Smooth muscle cell (in vitro differentiated cells): ENCODE measurements around the gene CACNG5. TPM values are rescaled to one million over a fixed set of nuclear protein-coding genes. Genes with fewer than 3 reads are reported as not detected.

ENCODE experiments used
- DNase-seq: peaks from one replicate; lab custom pipeline; 2025; ENCODE audit not compliant: unreplicated experiment; lab: John Stamatoyannopoulos, UW
- H2AFZ ChIP-seq: fragments of 200-600 bp; sonication (generic); 2 replicates; pipeline ENCODE4 v1.6.0; 2016; ENCODE audit warnings: antibody characterized with exemption, low read depth, mild to moderate bottlenecking
- H3F3A ChIP-seq: fragments of 200-600 bp; sonication (generic); 2 replicates; pipeline ENCODE4 v1.6.0; 2017; ENCODE audit warnings: antibody characterized with exemption, low read depth
- H3K27ac ChIP-seq: fragments of 200-600 bp; sonication (generic); 2 replicates; pipeline ENCODE4 v1.5.1; 2016; ENCODE audit warnings: low read depth, mild to moderate bottlenecking
- H3K27me3 ChIP-seq: fragments of 200-600 bp; sonication (generic); 2 replicates; pipeline ENCODE4 v1.6.1; 2016; ENCODE audit warnings: low read depth, mild to moderate bottlenecking
- H3K36me3 ChIP-seq: fragments of 200-600 bp; sonication (generic); 2 replicates; pipeline ENCODE4 v1.5.1; 2016; ENCODE audit warnings: low read depth
- H3K4me1 ChIP-seq: fragments of 200-600 bp; sonication (generic); 2 replicates; pipeline ENCODE4 v1.5.1; 2016; ENCODE audit warnings: low read depth
- H3K4me2 ChIP-seq: fragments of 200-600 bp; sonication (generic); 2 replicates; pipeline ENCODE4 v1.6.0; 2016; ENCODE audit warnings: mild to moderate bottlenecking
- H3K4me3 ChIP-seq: fragments of 200-600 bp; sonication (generic); 2 replicates; pipeline ENCODE4 v1.5.1; 2016; ENCODE audit warnings: mild to moderate bottlenecking
- H3K79me2 ChIP-seq: fragments of 200-600 bp; sonication (generic); 2 replicates; pipeline ENCODE4 v1.6.0; 2016; ENCODE audit warnings: low read depth, mild to moderate bottlenecking
- H3K9ac ChIP-seq: fragments of 200-600 bp; sonication (generic); 2 replicates; pipeline ENCODE4 v1.6.0; 2016; ENCODE audit warnings: low read depth
- H3K9me3 ChIP-seq: fragments of 200-600 bp; sonication (generic); replicated peaks from 2 replicates; pipeline ENCODE4 v1.5.1; 2016; ENCODE audit warnings: low read depth
- H4K20me1 ChIP-seq: fragments of 200-600 bp; sonication (generic); 2 replicates; pipeline ENCODE4 v1.6.0; 2016; ENCODE audit warnings: low read depth
- WGBS: methylation state at CpG from one replicate; pipeline ENCODE4 v1.1.7; 2016; ENCODE audit warnings: low lambda C conversion rate; 5-methylcytosine and 5-hydroxymethylcytosine counted together
- polyA plus RNA-seq: library from polyadenylated mRNA; unstranded; fragments of >200 nt; fragmentation: Nextera tagmentation; extraction: Ambion mirVana; gene quantifications from 2 replicates; pipeline ENCODE4 v1.2.1, GENCODE V29; 2016
- total RNA-seq: library from RNA; depleted of rRNA; stranded (reverse); fragments of >200 nt; gene quantifications from 2 replicates; pipeline ENCODE4 v1.2.3, GENCODE V29; 2014
- TF ChIP-seq, protein P1 (sequence below): fragments of 200-600 bp; sonication (generic); IDR thresholded peaks from 2 replicates; pipeline ENCODE4 v1.5.1; 2017; ENCODE audit warnings: borderline replicate concordance, mild to moderate bottlenecking, antibody characterized with exemption; ENCODE audit not compliant: insufficient read depth, poor library complexity, severe bottlenecking

The CACNG5 gene
- total and polyA plus RNA-seq, 2 experiments from 2014 or later: not detected

DNA sequence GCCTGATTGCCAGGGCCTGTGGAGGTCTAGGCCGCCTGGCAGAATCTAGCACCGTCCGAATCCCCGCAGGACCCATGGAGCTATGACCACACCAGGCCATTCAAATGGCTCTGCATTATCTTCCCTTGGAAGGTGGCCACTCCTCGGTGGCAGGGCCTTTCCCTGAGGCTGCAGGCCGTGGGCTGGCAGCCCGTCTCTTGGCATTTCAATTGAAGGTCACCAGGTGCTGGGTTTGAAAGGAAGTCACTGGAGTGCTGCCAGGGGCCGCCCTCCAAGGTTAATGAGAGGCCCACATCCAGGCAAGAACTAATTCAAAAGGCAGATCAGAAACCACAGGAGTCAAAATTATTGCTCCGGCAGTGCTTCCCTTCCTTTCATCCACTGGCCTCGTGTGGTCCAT lies 27.7 kb upstream of the CACNG5 start:
- Histone ChIP-seq H2AFZ (no peak overlapping the region), H3K9me3 (no peaks in the 10 kb centered on the region), H3F3A (no peaks in the 10 kb centered on the region), H3K27ac (no peak overlapping the region), H3K36me3 (no peaks in the 10 kb centered on the region), H3K9ac (no peak overlapping the region), H4K20me1 (no peaks in the 10 kb centered on the region), H3K4me1 (peaks cover 3% of the 10 kb centered on the region), H3K4me2 (no peak overlapping the region), H3K4me3 (no peak overlapping the region), H3K79me2 (no peaks in the 10 kb centered on the region), H3K27me3 (no peaks in the 10 kb centered on the region)
- DNase-seq: no peak
- TF ChIP-seq, protein P1, sequence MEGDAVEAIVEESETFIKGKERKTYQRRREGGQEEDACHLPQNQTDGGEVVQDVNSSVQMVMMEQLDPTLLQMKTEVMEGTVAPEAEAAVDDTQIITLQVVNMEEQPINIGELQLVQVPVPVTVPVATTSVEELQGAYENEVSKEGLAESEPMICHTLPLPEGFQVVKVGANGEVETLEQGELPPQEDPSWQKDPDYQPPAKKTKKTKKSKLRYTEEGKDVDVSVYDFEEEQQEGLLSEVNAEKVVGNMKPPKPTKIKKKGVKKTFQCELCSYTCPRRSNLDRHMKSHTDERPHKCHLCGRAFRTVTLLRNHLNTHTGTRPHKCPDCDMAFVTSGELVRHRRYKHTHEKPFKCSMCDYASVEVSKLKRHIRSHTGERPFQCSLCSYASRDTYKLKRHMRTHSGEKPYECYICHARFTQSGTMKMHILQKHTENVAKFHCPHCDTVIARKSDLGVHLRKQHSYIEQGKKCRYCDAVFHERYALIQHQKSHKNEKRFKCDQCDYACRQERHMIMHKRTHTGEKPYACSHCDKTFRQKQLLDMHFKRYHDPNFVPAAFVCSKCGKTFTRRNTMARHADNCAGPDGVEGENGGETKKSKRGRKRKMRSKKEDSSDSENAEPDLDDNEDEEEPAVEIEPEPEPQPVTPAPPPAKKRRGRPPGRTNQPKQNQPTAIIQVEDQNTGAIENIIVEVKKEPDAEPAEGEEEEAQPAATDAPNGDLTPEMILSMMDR: no peak
- WGBS: 96% methylated on average over 10 of the region's 10 CpGs

DNA sequence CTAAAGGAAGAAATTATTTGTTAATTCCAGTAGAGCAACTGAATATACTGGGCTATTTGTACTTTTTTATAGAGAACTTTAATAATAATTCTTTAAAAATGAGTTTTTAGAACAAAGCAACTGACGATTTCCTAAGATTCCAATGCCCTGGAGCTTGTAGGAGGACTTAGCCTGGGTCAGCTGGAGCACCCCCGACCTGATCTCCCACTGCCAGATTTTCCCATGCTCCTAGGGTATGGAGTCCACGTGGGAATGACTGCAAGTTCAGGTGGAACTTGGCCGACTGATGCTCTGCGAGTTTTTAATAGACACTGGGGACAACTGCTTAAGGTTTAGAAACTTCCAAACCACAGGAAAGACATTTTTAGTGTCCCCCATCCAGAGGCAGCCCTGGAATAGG lies 25.5 kb upstream of the CACNG5 start:
- Histone ChIP-seq H2AFZ (no peak overlapping the region), H3K9ac (no peak overlapping the region), H4K20me1 (no peaks in the 10 kb centered on the region), H3K27me3 (no peaks in the 10 kb centered on the region), H3F3A (no peaks in the 10 kb centered on the region), H3K36me3 (no peaks in the 10 kb centered on the region), H3K4me1 (no peaks in the 10 kb centered on the region), H3K79me2 (no peaks in the 10 kb centered on the region), H3K27ac (no peak overlapping the region), H3K4me3 (no peak overlapping the region), H3K9me3 (no peaks in the 10 kb centered on the region), H3K4me2 (no peak overlapping the region)
- TF ChIP-seq, protein P1: no peak
- no peak for DNase-seq
- WGBS: 93% methylated on average over 5 of the region's 5 CpGs

DNA sequence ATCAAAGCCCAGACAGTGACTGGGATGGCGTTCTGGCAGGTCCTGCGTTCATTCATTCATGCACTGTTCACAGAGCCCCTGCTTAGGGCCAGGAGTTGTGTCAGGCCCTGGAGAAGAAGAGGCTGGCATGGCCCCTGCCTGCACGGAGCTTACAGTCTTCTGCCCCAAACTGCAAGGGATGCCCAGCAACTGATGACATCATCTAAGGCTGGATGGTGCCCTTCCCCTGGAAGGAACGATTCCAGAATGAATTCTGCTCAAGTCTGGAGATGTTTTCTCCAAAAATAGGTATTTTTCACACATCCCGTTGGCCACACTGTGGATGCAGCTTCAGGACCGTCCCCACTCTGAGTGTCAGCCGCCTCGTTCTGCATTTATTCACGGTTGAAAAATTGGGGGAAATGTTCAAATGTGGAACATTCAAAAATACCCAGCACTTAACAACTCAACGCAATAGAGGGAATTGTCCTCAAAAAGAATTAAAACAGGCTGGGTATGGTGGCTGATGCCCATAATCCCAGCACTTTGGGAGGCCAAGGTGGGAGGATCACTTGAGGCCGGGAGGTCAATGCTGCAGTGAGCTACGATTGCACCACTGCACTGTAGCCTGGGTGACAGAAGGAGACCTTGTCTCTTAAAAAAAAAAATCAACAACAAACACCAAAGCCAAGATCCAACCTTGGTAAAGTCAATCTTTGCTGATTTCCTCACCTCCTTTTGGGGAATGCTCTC lies 23.8 kb upstream of the CACNG5 start:
- 92% methylated on average over 12 of the region's 12 CpGs for WGBS
- no peak for DNase-seq
- no peak overlapping the region for H2AFZ ChIP-seq
- H4K20me1 ChIP-seq: no peaks in the 10 kb centered on the region
- no peak overlapping the region for H3K4me2 ChIP-seq
- H3K79me2 ChIP-seq: no peaks in the 10 kb centered on the region
- no peaks in the 10 kb centered on the region for H3K9me3 ChIP-seq
- no peak overlapping the region for H3K9ac ChIP-seq
- no peaks in the 10 kb centered on the region for H3K36me3 ChIP-seq
- H3K4me1 ChIP-seq: no peaks in the 10 kb centered on the region
- no peak overlapping the region for H3K4me3 ChIP-seq
- no peaks in the 10 kb centered on the region for H3F3A ChIP-seq
- H3K27me3 ChIP-seq: no peaks in the 10 kb centered on the region
- TF ChIP-seq, protein P1: no peak
- no peak overlapping the region for H3K27ac ChIP-seq

DNA sequence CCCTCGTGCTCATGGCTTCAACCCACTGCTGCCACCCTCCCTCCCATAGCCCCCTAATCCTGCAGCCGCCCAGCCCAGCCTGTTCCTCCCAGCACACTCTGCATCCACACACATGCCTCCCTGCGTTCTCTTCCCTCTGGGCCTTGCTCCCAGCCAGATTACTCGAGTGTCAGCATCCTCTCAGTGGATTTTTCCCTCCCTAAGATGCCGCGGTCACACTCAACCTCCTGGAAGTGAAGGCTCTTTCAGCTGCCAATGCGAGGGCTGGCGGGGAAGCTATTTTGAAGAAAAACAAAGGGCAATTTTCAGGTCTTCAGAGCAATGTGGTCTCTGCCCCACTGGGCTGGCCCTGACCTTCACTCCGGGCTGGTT lies 23.2 kb upstream of the CACNG5 start:
- no peaks in the 10 kb centered on the region for H3K27me3 ChIP-seq
- H3K9ac ChIP-seq: no peak overlapping the region
- no peaks in the 10 kb centered on the region for H4K20me1 ChIP-seq
- DNase-seq: no peak
- no peak overlapping the region for H2AFZ ChIP-seq
- no peak overlapping the region for H3K4me2 ChIP-seq
- H3K9me3 ChIP-seq: no peaks in the 10 kb centered on the region
- no peaks in the 10 kb centered on the region for H3F3A ChIP-seq
- TF ChIP-seq, protein P1: no peak
- H3K27ac ChIP-seq: no peak overlapping the region
- H3K36me3 ChIP-seq: no peaks in the 10 kb centered on the region
- whole genome bisulfite sequencing: 90% methylated on average over 9 of the region's 9 CpGs
- no peaks in the 10 kb centered on the region for H3K79me2 ChIP-seq
- no peaks in the 10 kb centered on the region for H3K4me1 ChIP-seq
- no peak overlapping the region for H3K4me3 ChIP-seq
